M059J (cell line): Measurements from ENCODE around the gene VMP1. TPM values are rescaled to one million over a fixed set of nuclear protein-coding genes. Genes with fewer than 3 reads are reported as not detected.
"Not testable (repeated sequence)": the region's sequence is repeated elsewhere in the genome, so short reads cannot be mapped to it uniquely, and the experiment has no call there.

ENCODE experiments used
- DNase-seq: peaks from one replicate; pipeline ENCODE4 v3.0.0-alpha.2; 2012; ENCODE audit warnings: low read depth
- total RNA-seq: library from RNA; depleted of rRNA; stranded (reverse); fragments of >200 nt; shearing (Covaris generic); gene quantifications from 2 replicates; pipeline ENCODE4 v1.2.3, GENCODE V29; 2014

VMP1 gene
- total RNA-seq, 1 experiment from 2014 or later = 170 TPM

- DNase-seq = not testable (repeated sequence)
These were observed 98.9 kb downstream of the VMP1 start for GRCh38 chr17:59806322-59806721.

- DNase-seq = peak; percentile 34
These were observed 100.5 kb downstream of the VMP1 start for GRCh38 chr17:59807892-59808509.

GRCh38 chr17:59810894-59811153 is 103.4 kb downstream of the VMP1 start:
- peak; percentile 38 for DNase-seq

GRCh38 chr17:59811209-59811608 is 103.8 kb downstream of the VMP1 start:
- DNase-seq = peak; percentile 61

- no peak for DNase-seq
These were observed 104.7 kb downstream of the VMP1 start for GRCh38 chr17:59812139-59812538.

- no peak for DNase-seq
These were observed 106.8 kb downstream of the VMP1 start for GRCh38 chr17:59814276-59814675.

- no peak for DNase-seq
These were observed 107.2 kb downstream of the VMP1 start for GRCh38 chr17:59814685-59815084.

- no peak for DNase-seq
These were observed 108.5 kb downstream of the VMP1 start for GRCh38 chr17:59815965-59816364.

GRCh38 chr17:59825533-59826322 is 118.3 kb downstream of the VMP1 start:
- peak; percentile 87 for DNase-seq

GRCh38 chr17:59826706-59827453 is 119.4 kb downstream of the VMP1 start:
- no peak for DNase-seq

- DNase-seq = peak; percentile 68
These were observed 120.4 kb downstream of the VMP1 start for GRCh38 chr17:59827721-59828477.

GRCh38 chr17:59828478-59828760 is 121.0 kb downstream of the VMP1 start:
- DNase-seq = no peak

- DNase-seq = not testable (repeated sequence)
These were observed 121.4 kb downstream of the VMP1 start for GRCh38 chr17:59828819-59829216.

GRCh38 chr17:59829217-59830006 is 122.0 kb downstream of the VMP1 start:
- DNase-seq = peak; percentile 100

GRCh38 chr17:59830007-59830630 is 122.7 kb downstream of the VMP1 start:
- DNase-seq = peak; percentile 86

GRCh38 chr17:59830846-59831486 is 123.5 kb downstream of the VMP1 start:
- peak; percentile 52 for DNase-seq

- peak; percentile 82 for DNase-seq
These were observed 125.5 kb downstream of the VMP1 start for GRCh38 chr17:59832883-59833379.

- DNase-seq = peak; percentile 100
These were observed 130.0 kb downstream of the VMP1 start for GRCh38 chr17:59837308-59838051.

GRCh38 chr17:59838052-59838916 is 130.8 kb downstream of the VMP1 start:
- DNase-seq = no peak
